Measurements from ENCODE around the gene CHI3L1. TPM values are rescaled to one million over a fixed set of nuclear protein-coding genes. Genes with fewer than 3 reads are reported as not detected.

CHI3L1 gene
- total RNA-seq, 4 donors from 2014 or later = 1.3 to 2.1 (median 1.7) TPM; not detected in 1

DNA sequence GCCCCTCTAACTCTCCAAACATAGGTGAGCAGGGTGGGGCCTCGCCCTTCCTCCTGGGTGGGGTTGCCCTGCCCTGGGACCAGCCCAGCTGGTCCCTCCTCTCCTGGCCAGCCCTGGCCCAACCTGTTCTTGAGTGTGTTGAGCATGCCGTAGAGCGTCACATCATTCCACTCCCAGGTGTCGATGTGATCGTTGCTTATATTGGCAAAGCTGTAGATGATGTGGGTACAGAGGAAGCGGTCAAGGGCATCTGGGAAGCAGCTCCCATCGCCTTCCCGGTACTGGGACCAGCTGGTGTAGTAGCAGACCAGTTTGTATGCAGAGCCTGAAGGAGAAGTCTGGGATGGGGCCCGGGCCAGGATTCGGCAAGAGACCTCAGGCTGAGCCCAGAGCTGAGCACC, 1.4 kb downstream of the CHI3L1 start:
- no peak for TF ChIP-seq EP300 (IDR thresholded peaks at IDR 0.05)
- TF ChIP-seq POLR2AphosphoS5 (IDR thresholded peaks at IDR 0.05) = no peak
- no peak for TF ChIP-seq POLR2A (IDR thresholded peaks at IDR 0.05; ENCODE audit: low read depth)
- no peak for TF ChIP-seq CTCF (IDR thresholded peaks at IDR 0.05)
- H3K36me3 ChIP-seq = no peaks in the 10 kb centered on the region
- WGBS = 88% methylated on average over 8 of the region's 10 CpGs
- peaks cover 0 to 18% (median 10%) of the 10 kb centered on the region in 4 donors for H3K4me1 ChIP-seq
- no peaks in the 10 kb centered on the region for H3K27me3 ChIP-seq
- no peak for DNase-seq (ENCODE audit: extremely low spot score)
- no peak overlapping the region for H3K4me3 ChIP-seq
- H3K27ac ChIP-seq (replicated peaks in 1 of 4) = no peak overlapping the region
- intact Hi-C loops (cut with DNase I) = no loop called here
- H3K9me3 ChIP-seq = no peaks in the 10 kb centered on the region

DNA sequence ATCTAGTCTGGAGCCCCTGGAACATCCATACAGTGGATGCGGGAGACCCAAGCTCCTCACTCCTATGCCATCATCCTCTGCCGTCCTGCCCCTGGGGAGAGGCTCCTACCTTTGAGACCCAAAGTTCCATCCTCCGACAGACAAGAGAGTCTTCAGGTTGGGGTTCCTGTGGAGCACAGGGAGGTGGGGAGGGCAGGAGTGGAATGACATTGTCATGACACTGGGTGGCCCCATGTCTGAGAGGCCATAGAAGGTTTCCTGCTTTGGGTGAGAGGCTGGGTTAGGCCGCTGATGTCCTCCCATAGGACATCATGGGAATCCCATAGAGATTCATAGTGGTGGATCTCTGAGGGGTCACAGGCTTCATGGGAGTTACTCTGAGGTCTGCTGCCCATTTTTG, 2.0 kb downstream of the CHI3L1 start:
- TF ChIP-seq CTCF (IDR thresholded peaks at IDR 0.05) (no peak), POLR2A (IDR thresholded peaks at IDR 0.05; ENCODE audit: low read depth) (no peak), POLR2AphosphoS5 (IDR thresholded peaks at IDR 0.05) (no peak), EP300 (IDR thresholded peaks at IDR 0.05) (no peak)
- DNase-seq (ENCODE audit: extremely low spot score) = no peak
- H3K27ac ChIP-seq (replicated peaks in 1 of 4) = no peak overlapping the region
- H3K36me3 ChIP-seq = no peaks in the 10 kb centered on the region
- H3K27me3 ChIP-seq = no peaks in the 10 kb centered on the region
- H3K4me3 ChIP-seq = no peak overlapping the region
- 80% methylated on average over 4 of the region's 4 CpGs for WGBS
- peaks cover 0 to 18% (median 10%) of the 10 kb centered on the region in 4 donors for H3K4me1 ChIP-seq
- intact Hi-C loops (cut with DNase I) = no loop called here
- no peaks in the 10 kb centered on the region for H3K9me3 ChIP-seq

DNA sequence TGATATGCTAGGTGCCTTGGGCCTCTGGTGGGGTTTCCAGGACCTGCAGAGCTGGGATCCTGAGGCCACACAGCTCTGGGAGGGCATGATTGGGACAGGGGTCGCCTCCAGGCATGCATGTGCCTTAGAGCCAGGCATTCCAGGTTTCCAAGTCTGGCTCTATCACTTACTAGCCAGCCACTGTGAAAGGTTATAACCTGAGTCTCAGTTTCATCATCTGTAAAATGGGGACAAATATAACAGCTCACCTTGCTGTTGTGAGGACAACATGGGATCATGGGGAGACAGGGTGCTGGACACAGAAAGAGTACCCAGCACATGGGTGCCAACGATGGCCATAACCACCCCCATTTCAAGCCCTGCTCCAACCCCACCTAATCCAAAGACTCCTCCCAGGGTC, 2.7 kb downstream of the CHI3L1 start:
- Histone ChIP-seq H3K36me3 (no peaks in the 10 kb centered on the region), H3K4me3 (no peak overlapping the region), H3K27ac (replicated peaks in 1 of 4) (no peak overlapping the region), H3K27me3 (no peaks in the 10 kb centered on the region), H3K9me3 (no peaks in the 10 kb centered on the region), H3K4me1 (peaks cover 0 to 18% (median 10%) of the 10 kb centered on the region in 4 donors)
- intact Hi-C loops (cut with DNase I) = no loop called here
- no peak for DNase-seq (ENCODE audit: extremely low spot score)
- 100% methylated on average over 1 of the region's 2 CpGs for WGBS
- TF ChIP-seq POLR2AphosphoS5 (IDR thresholded peaks at IDR 0.05) = no peak
- TF ChIP-seq EP300 (IDR thresholded peaks at IDR 0.05) = no peak
- no peak for TF ChIP-seq CTCF (IDR thresholded peaks at IDR 0.05)
- no peak for TF ChIP-seq POLR2A (IDR thresholded peaks at IDR 0.05; ENCODE audit: low read depth)

GRCh38 chr1:203182387-203182953, 4.0 kb downstream of the CHI3L1 start:
- DNase-seq (ENCODE audit: extremely low spot score) = no peak
- Histone ChIP-seq H3K27ac (replicated peaks in 1 of 4) (no peak overlapping the region), H3K36me3 (no peaks in the 10 kb centered on the region), H3K9me3 (no peaks in the 10 kb centered on the region), H3K27me3 (no peaks in the 10 kb centered on the region), H3K4me3 (no peak overlapping the region), H3K4me1 (peaks cover 0 to 14% (median 7%) of the 10 kb centered on the region in 4 donors)
- WGBS = 88% methylated on average over 6 of the region's 7 CpGs
- intact Hi-C loops (cut with DNase I) = no loop called here
- TF ChIP-seq POLR2AphosphoS5 (IDR thresholded peaks at IDR 0.05) = no peak
- TF ChIP-seq POLR2A (IDR thresholded peaks at IDR 0.05; ENCODE audit: low read depth) = no peak
- TF ChIP-seq CTCF (IDR thresholded peaks at IDR 0.05) = no peak
- no peak for TF ChIP-seq EP300 (IDR thresholded peaks at IDR 0.05)

All from esophagus muscularis mucosa (tissue), 4 donors.